ENCODE results near the gene EPN2.

EPN2 gene

DNA sequence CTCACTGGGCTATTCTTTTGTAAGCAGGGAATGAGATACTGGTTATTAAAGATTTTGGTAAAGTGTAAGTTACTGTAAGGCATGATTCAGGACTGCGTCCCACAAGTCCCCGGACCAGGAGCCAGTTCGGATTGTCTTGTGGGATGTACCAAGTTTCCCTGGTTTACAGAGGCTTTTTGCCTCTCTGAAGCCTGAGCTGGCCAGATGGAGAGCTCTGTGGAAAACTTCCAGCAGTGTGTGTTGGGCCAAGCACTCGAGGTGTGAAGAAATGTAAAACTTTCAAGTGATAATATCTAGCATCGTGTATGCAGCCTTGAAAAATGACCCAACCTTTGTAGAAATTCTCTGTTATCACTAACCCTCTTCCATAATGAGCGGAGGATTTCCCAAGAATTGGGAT lies 2.4 kb downstream of the EPN2 start:
- DNase-seq (ENCODE audit: low read depth in 2 of 2) = no peak

DNA sequence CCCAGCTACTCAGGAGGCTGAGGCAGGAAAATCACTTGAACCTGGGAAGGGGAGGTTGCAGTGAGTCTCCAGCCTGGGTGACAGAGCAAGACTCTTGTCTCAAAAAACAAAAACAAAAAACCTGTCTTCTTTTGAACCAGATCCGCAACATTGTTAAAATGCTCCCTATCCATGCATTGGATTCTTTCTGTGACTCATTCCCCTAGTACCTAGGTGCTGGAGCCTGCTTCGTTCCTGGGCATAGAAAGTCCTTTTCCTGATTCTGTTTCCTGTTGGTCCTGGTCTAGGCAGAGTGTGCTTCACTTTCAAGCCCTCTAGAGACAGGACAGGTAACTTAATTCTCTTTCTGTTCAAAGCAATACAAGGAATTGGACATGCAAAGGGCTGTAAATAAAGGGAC lies 5.2 kb downstream of the EPN2 start:
- DNase-seq (ENCODE audit: low read depth in 2 of 2) = no peak

GRCh38 chr17:19242926-19243325 lies 5.8 kb downstream of the EPN2 start:
- DNase-seq (ENCODE audit: low read depth in 2 of 2) = no peak

DNA sequence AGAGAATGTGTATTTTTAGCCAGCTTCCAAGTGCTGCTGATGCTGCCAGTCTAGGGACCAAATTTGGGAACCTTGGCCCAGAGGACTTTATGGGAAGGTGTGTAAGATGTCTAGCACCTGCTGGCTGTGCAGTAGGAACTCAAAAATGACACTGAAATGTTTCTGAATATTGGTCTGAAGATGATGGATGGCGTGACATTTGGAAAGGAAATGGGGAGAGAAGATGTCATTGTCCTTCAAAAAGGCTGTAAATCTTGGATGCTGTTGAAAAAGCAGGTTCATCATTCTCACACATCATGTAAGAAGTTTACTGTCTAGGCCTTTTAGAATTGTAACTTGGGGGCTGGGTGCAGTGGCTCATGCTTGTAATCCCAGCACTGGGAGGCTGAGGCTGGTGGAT lies 6.7 kb downstream of the EPN2 start:
- no peak for DNase-seq (ENCODE audit: low read depth in 2 of 2)

- DNase-seq (ENCODE audit: low read depth in 2 of 2) = no peak
Observed at GRCh38 chr17:19244357-19244756, 7.2 kb downstream of the EPN2 start.

- DNase-seq (ENCODE audit: low read depth in 2 of 2) = no peak
Observed at GRCh38 chr17:19244781-19245180, 7.6 kb downstream of the EPN2 start.

DNA sequence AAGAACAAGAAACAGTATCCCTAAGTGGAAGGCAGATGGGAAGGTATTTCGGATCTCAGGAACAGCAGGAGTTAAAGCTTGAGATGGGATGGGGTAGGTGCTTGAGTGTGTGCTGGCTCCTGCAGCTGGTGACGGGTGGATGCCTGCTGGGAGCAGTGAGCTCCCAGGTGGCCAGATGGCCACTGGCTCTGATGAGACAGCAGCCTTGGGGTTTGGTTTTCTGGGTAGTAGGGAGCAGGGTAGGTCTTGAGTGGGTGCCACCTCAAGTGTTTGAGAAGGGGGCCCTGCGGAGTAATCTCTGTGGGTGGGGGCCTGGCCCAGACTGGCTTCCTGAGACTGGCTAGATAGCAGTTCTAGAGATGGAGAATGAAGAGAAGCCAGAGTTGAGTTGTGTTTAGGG lies 10.3 kb downstream of the EPN2 start:
- DNase-seq (ENCODE audit: low read depth in 2 of 2) = no peak

GRCh38 chr17:19248151-19248927 lies 11.2 kb downstream of the EPN2 start:
- DNase-seq (ENCODE audit: low read depth in 2 of 2) = no peak

DNA sequence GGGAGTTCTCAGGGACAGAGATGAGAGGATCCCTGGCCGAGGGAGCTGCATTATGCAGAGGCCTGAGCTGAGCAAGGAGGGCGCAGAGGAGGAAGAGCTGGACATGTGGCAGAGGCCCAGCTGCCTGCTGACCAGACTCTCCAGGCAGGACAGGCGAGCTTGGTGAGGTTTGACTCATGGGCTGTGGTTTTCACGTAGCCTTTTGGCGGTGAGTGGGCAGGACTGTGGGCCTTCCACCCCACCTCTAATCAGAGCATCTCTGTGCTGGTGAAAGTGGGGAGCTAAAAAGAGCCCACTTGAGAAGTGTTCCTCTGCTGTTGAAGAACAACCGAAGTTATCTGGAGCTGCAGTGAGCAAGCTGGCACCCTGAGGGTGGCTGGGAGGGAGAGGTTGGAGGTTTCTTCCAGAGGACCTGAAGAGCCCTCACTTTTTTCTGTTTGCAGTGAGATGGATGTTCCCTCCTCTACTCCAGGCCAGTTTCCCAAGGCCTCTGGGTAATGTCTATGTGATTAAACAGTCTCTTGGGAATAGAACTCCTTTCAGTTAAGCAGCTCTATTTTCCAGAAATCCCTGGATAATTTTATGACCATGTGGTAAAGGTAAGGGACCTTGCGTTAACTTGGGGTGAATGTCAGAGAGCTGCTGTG lies 11.9 kb downstream of the EPN2 start:
- DNase-seq (ENCODE audit: low read depth in 2 of 2) = no peak

DNA sequence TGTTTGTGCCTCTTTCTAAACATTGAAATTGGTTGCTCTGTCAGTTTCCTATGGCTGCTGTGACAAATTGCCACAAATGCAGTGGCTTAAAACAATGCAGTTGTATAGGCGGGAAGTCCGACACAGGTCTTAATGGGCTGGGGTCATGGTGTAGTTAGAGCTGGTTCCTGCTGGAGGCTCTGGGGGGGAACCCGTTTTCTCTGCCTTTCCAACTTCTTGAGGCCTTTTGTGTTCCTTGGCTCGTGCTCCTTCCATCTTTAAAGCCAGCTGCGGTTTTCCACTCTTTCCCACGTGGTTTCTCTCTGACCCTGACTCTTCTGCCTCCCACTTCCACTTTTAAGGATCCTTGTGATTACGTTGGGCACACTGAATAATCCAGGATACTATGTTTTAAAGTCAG lies 12.5 kb downstream of the EPN2 start:
- DNase-seq (ENCODE audit: low read depth in 2 of 2) = no peak

DNA sequence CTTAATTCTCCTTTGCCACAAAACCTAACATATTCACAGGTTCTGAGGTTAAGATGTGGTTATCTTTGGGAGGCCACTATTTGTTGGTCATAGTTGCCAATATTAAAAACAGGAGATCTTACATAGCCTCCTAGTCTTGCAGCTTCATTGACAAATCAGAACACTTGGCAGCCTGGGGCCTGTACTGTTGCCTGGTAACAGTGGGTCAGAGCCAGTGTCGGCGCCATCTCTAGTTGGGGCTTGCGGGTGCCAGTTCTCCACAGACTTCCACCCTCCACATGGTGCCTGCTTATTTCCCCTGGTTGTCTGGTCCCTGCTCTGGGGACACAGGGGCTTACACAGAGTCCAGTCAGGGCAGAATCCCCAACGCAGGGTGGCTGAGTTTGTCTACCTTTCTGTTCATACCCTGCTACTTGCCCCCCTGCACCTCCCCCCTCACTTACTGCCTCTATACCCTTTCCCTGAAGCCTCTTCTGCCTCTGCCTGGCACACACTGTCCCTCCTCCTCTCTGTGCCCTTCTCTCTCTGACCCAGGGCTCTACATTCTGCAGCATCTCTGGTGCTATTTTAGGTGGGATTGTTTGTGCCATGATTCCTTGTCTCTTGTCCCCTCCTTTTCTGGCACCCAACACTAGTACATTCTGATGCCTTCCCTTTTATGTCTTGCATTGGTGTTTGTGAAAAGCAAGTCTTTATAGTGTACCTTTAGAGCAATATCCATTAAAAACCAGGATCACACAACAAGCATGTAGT lies 13.4 kb downstream of the EPN2 start:
- no peak for DNase-seq (ENCODE audit: low read depth in 2 of 2)

DNA sequence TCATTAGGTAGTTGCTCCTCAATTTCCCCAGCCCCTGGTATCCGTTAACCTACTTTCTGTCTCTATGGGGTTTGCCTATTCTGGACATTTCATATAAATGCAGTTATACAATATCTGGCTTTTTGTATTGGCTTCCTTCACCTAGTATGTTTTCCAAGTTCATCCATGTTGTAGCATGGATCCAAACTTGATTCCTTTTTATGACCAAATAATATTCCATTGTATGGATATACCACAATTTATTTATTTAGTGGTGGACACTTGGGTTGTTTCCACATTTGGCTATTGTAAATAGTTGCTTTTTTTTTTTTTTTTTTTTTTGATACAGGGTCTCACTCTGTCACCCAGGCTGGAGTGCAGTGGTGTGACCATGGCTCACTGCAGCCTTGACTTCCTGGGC lies 15.9 kb downstream of the EPN2 start:
- DNase-seq (ENCODE audit: low read depth in 2 of 2) = no peak

DNA sequence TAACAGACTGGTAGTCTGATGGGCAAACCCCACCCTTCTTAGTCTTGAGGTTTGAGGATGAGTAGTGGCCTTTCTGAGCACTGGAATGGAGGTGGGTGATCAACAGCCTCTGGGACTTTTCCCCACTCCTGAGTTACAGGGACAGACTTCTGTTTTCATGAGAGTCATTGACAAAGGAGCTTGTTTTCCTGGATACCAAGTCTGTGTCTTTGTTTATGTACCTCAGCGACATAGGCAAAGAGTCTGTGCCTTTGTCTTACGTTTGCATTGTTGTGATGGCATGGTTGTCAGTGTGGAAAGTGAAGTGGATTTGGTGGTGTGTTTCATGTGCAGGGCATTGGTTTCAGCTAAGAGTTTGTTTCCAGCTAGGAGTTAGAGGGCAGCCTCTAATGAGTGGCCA lies 17.5 kb downstream of the EPN2 start:
- DNase-seq (ENCODE audit: low read depth in 2 of 2) = no peak

GRCh38 chr17:19255279-19255678 lies 18.1 kb downstream of the EPN2 start:
- DNase-seq (ENCODE audit: low read depth in 2 of 2) = no peak

DNA sequence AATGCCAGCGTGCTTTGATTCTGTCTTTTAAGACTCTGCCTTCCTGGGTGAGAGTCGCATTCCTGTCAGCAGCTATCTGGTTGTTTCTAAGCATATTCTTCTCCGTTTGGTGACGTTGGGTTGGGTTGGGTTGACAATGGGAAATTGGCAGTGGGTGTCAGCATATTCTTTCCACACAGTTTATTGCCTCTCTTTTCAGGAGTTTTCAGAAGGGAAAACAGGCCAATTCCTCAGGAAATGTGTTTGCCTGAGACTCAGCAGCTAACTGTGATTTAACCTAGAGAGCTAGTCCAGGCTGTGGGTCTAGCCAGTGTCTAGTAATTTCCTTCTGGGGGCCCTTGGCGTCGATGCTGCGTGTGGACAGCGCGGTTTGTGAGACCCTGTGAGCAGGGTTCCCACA lies 21.2 kb downstream of the EPN2 start:
- no peak for DNase-seq (ENCODE audit: low read depth in 2 of 2)

DNA sequence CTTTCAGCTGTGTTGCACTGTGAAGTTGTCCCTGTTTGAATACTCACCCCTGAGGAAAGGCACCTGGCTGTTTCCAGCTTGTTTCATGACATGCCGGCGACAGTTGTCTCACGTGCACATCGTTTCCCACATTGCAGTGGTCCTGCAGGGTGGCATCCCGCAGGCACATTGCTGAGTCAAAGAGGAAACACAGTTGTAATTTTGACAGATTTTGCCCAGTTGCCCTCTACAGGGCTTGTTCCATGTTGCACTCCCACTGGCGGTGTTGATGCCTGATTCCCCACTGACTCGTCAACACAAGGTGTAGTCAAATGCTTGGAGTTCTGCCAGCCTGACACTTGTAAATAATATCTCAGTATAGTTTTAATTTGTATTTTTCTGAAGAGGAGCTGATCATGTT lies 23.8 kb downstream of the EPN2 start:
- DNase-seq (ENCODE audit: low read depth in 2 of 2) = no peak

GRCh38 chr17:19261426-19261825 lies 24.3 kb downstream of the EPN2 start:
- no peak for DNase-seq (ENCODE audit: low read depth in 2 of 2)

GRCh38 chr17:19262650-19263631 lies 25.8 kb downstream of the EPN2 start:
- DNase-seq (ENCODE audit: low read depth in 2 of 2) = no peak

DNA sequence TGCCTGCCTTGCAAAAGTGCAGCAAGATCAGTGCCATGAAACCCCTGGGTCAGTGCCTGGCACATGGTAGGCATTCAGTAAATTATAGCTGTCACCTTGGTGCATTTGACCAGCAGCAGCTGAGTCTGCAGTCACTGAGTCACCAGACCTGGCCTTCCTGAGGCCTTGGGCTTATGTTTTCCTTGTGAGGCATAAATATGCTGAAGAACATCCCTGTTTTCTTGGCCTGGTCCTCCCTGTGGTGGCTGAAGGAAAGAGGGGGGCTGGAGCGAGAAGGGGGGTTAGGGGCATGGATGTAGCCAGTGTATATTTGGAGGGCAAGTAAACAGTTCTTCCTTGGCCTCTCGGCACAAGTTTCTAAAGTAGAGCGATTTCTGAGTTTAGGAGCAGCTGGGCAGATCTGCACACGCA lies 26.5 kb downstream of the EPN2 start:
- DNase-seq (ENCODE audit: low read depth in 2 of 2) = no peak

DNA sequence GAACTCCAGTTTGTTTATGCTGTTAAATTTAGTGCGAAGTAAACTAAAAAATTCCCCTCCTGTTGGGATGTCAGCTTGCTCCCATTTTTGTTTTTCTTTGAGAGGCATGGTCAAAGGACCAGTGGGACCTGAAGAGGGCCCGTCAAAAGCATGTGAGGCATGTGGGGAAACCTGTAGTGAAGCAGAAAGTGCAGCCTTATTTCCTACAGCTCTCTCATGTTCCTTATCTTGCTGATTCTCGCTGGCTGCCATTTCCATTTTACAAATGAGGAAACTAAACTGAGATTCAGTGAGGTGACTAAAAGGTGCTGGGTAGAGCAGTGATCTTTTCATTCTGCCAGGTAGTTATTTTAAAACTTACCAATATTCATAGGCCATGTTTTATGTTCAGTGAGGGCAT lies 27.1 kb downstream of the EPN2 start:
- no peak for DNase-seq (ENCODE audit: low read depth in 2 of 2)

DNA sequence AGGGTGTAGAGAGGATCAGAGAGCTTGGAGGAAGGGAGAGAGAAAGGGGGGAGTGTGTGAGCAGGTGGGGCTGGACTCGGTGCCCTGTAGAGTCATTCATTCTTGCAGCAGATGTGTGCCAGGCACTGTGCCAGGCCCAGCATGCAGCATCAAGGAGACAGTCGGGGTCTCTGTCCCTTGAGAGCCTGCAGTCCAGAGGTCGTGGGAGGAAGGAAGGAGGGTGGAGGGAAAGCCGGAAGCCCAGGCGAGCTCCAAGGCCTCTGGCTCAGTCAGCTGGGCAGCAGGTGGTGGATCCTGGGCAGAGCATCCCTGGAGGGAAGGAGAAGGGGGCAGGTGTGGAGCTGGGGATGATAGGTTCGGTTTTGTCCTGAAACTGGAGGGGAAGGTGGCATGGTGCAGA lies 27.5 kb downstream of the EPN2 start:
- no peak for DNase-seq (ENCODE audit: low read depth in 2 of 2)

DNA sequence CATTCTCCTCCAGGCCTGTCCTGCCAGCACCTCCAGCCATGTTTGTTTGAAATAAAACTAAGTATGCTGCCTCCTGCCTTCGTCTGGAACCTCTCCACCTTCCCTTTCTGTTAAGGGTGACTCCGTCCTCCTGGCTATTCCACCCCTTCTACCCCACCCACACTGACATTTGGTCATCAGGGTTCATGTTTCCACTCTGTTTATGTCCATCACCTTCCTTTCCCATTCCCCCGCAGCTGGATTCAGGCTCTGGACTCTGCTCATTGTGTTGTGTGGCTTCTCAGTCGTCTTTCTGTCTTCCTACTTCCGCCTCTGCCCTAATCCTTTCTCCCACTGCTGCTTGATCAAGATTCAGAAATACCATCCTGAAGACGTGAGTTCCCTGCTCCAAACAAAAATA lies 28.6 kb downstream of the EPN2 start:
- no peak for DNase-seq (ENCODE audit: low read depth in 2 of 2)

Data from fibroblast of skin of left quadriceps (primary cell).